OCI-LY1 (cell line): ENCODE measurements around the gene ZFP42.
"Not testable (repeated sequence)": the region's sequence is repeated elsewhere in the genome, so short reads cannot be mapped to it uniquely, and the experiment has no call there.

ENCODE experiments used
- H2AFZ ChIP-seq: fragments of 200-600 bp; sonication (generic), shearing (Covaris generic); 2 replicates; pipeline ENCODE4 v1.6.0; 2014; ENCODE audit warnings: antibody characterized with exemption, mild to moderate bottlenecking, low read length
- H3F3A ChIP-seq: fragments of 200-600 bp; sonication (generic), shearing (Covaris generic); 2 replicates; pipeline ENCODE4 v1.6.0; 2014; ENCODE audit warnings: mild to moderate bottlenecking, antibody characterized with exemption, low read length, moderate library complexity; ENCODE audit not compliant: insufficient read depth
- H3K27ac ChIP-seq: fragments of 200-600 bp; sonication (generic); 2 replicates; pipeline ENCODE4 v1.5.1; 2014; ENCODE audit warnings: low read length, mixed run types, mild to moderate bottlenecking, low read depth; ENCODE audit not compliant: poor library complexity, severe bottlenecking
- H3K27me3 ChIP-seq: fragments of 200-600 bp; sonication (generic); 2 replicates; pipeline ENCODE4 v1.6.0; 2014; ENCODE audit warnings: antibody characterized with exemption, mild to moderate bottlenecking, low read length, moderate library complexity; ENCODE audit not compliant: insufficient read depth
- H3K36me3 ChIP-seq: fragments of 200-600 bp; sonication (generic); 2 replicates; pipeline ENCODE4 v1.6.1; 2014; ENCODE audit warnings: mild to moderate bottlenecking, antibody characterized with exemption, low read length, moderate library complexity, mixed read lengths; ENCODE audit not compliant: insufficient read depth
- H3K4me1 ChIP-seq: fragments of 200-600 bp; sonication (generic); 2 replicates; pipeline ENCODE4 v1.5.1; 2014; ENCODE audit warnings: mild to moderate bottlenecking, low read length, moderate library complexity; ENCODE audit not compliant: insufficient read depth, severe bottlenecking
- H3K4me2 ChIP-seq: fragments of 200-600 bp; sonication (generic), shearing (Covaris generic); 2 replicates; pipeline ENCODE4 v1.6.1; 2014; ENCODE audit warnings: low read length
- H3K4me3 ChIP-seq: fragments of 200-600 bp; sonication (generic); 2 replicates; pipeline ENCODE4 v1.5.1; 2014; ENCODE audit warnings: low read length, low read depth, mild to moderate bottlenecking, mixed read lengths; ENCODE audit not compliant: poor library complexity, severe bottlenecking
- H3K79me2 ChIP-seq: fragments of 200-600 bp; shearing (Covaris generic); 2 replicates; pipeline ENCODE4 v1.6.1; 2016; ENCODE audit warnings: mixed run types, low read length, mixed read lengths; ENCODE audit not compliant: insufficient read depth
- H3K9ac ChIP-seq: fragments of 200-600 bp; sonication (generic), shearing (Covaris generic); 2 replicates; pipeline ENCODE4 v1.6.1; 2014; ENCODE audit warnings: mild to moderate bottlenecking, low read length, mixed read lengths
- H3K9me2 ChIP-seq: fragments of 200-600 bp; sonication (generic), shearing (Covaris generic); 2 replicates; pipeline ENCODE4 v1.6.1; 2014; ENCODE audit warnings: low read depth, mild to moderate bottlenecking, low read length, mixed read lengths
- H3K9me3 ChIP-seq: fragments of 200-600 bp; shearing (Covaris generic); 2 replicates; pipeline ENCODE4 v1.6.1; 2014; ENCODE audit warnings: low read length, mixed read lengths
- H4K20me1 ChIP-seq: fragments of 200-600 bp; sonication (generic), shearing (Covaris generic); 2 replicates; pipeline ENCODE4 v1.6.0; 2016; ENCODE audit warnings: mild to moderate bottlenecking, low read length; ENCODE audit not compliant: insufficient read depth
- CTCF ChIP-seq: fragments of 200-600 bp; sonication (generic), shearing (Covaris generic); IDR thresholded peaks from 2 replicates; pipeline ENCODE4 v1.5.1; 2017; ENCODE audit warnings: mild to moderate bottlenecking, antibody characterized with exemption, low read length, moderate library complexity, mixed read lengths
- EZH2 ChIP-seq: fragments of 200-600 bp; sonication (generic), shearing (Covaris generic); IDR thresholded peaks from 2 replicates; pipeline ENCODE4 v1.8.0; 2017; ENCODE audit warnings: borderline replicate concordance, mixed run types, mild to moderate bottlenecking, antibody characterized with exemption, low read length, moderate library complexity, mixed read lengths

The ZFP42 gene

GRCh38 chr4:187996502-187997177, 1.1 kb downstream of the ZFP42 start:
- H3K79me2 ChIP-seq = no peaks in the 10 kb centered on the region

GRCh38 chr4:187997991-187998390, 2.4 kb downstream of the ZFP42 start:
- not testable (repeated sequence) for H3K79me2 ChIP-seq, H3K4me2 ChIP-seq, H3K4me3 ChIP-seq, H3K9ac ChIP-seq, H2AFZ ChIP-seq, H3K9me3 ChIP-seq, H3K4me1 ChIP-seq, H3F3A ChIP-seq, H3K27me3 ChIP-seq, H3K36me3 ChIP-seq, H3K9me2 ChIP-seq, H4K20me1 ChIP-seq, H3K27ac ChIP-seq

More at GRCh38 chr4:187996502-187997177, 1.1 kb downstream of the ZFP42 start:
- H3K4me2 ChIP-seq = no peak overlapping the region
- H3K4me3 ChIP-seq = no peak overlapping the region
- TF ChIP-seq CTCF (no peak), EZH2 (no peak)
- no peaks in the 10 kb centered on the region for H3K4me1 ChIP-seq
- no peak overlapping the region for H3K27ac ChIP-seq
- no peaks in the 10 kb centered on the region for H3F3A ChIP-seq
- H3K9me2 ChIP-seq = no peaks in the 10 kb centered on the region
- H2AFZ ChIP-seq = no peak overlapping the region
- H3K9me3 ChIP-seq = no peaks in the 10 kb centered on the region
- H4K20me1 ChIP-seq = no peaks in the 10 kb centered on the region
- H3K9ac ChIP-seq = no peak overlapping the region
- no peaks in the 10 kb centered on the region for H3K36me3 ChIP-seq
- no peaks in the 10 kb centered on the region for H3K27me3 ChIP-seq

- no peaks in the 10 kb centered on the region for H3K36me3 ChIP-seq
- H2AFZ ChIP-seq = no peak overlapping the region
- no peak overlapping the region for H3K9ac ChIP-seq
- H3K79me2 ChIP-seq = no peaks in the 10 kb centered on the region
- H4K20me1 ChIP-seq = no peaks in the 10 kb centered on the region
- H3K4me2 ChIP-seq = no peak overlapping the region
- H3F3A ChIP-seq = no peaks in the 10 kb centered on the region
- TF ChIP-seq CTCF (no peak), EZH2 (no peak)
- no peaks in the 10 kb centered on the region for H3K9me2 ChIP-seq
- no peak overlapping the region for H3K27ac ChIP-seq
- no peaks in the 10 kb centered on the region for H3K4me1 ChIP-seq
- H3K27me3 ChIP-seq = no peaks in the 10 kb centered on the region
- H3K9me3 ChIP-seq = no peaks in the 10 kb centered on the region
- H3K4me3 ChIP-seq = no peak overlapping the region
Measured at GRCh38 chr4:187999406-187999932, 3.9 kb downstream of the ZFP42 start.

- Histone ChIP-seq H3K4me3 (no peak overlapping the region), H3K27me3 (no peaks in the 10 kb centered on the region), H3K9me2 (no peaks in the 10 kb centered on the region), H2AFZ (no peak overlapping the region), H3K79me2 (no peaks in the 10 kb centered on the region), H3K9ac (no peak overlapping the region), H3F3A (no peaks in the 10 kb centered on the region), H4K20me1 (no peaks in the 10 kb centered on the region), H3K4me2 (no peak overlapping the region), H3K4me1 (no peaks in the 10 kb centered on the region), H3K36me3 (no peaks in the 10 kb centered on the region), H3K9me3 (no peaks in the 10 kb centered on the region), H3K27ac (no peak overlapping the region)
- TF ChIP-seq CTCF (no peak), EZH2 (no peak)
Measured at GRCh38 chr4:188002323-188002722, 6.8 kb downstream of the ZFP42 start.
